Endothelial cell of umbilical vein (primary cell): ENCODE results near the gene SLC25A27. TPM values are rescaled to one million over a fixed set of nuclear protein-coding genes. Genes with fewer than 3 reads are reported as not detected.

Source experiments
- BruUV-seq: library from RNA; stranded (reverse); fragments of 400-500 nt; replicated peaks from 2 replicates; lab custom pipeline; 2021; lab: Mats Ljungman, UMichigan
- CTCF ChIA-PET: fragments of 300-600, 350-600 bp; sonication (Branson Sonifier 250); formaldehyde crosslinking; loops from one replicate; lab custom pipeline; 2021; ENCODE audit warnings: antibody characterized with exemption, inconsistent platforms; lab: Charles Lee
- POLR2A ChIA-PET: fragments of 300-600, 350-600 bp; sonication (Branson Sonifier 250); formaldehyde crosslinking; loops from one replicate; lab custom pipeline; 2021; ENCODE audit warnings: antibody characterized with exemption, inconsistent platforms; lab: Charles Lee
- DNase-seq: peaks from one replicate; pipeline ENCODE4 v3.0.0-alpha.2; 2011; ENCODE audit warnings: low read depth, low spot score
- FAIRE-seq: peaks from 2 replicates; lab custom pipeline; 2011; peaks lifted over from hg19 to GRCh38; lab: Jason Lieb, UNC
- H2AFZ ChIP-seq: 2 replicates; pipeline ENCODE4 v1.6.0; 2012; ENCODE audit warnings: low read depth, low read length, control low read depth, inconsistent platforms
- H3K27ac ChIP-seq: 2 replicates; pipeline ENCODE4 v1.5.1; 2011; ENCODE audit warnings: low read depth, mild to moderate bottlenecking, control low read depth, low read length, moderate library complexity; ENCODE audit not compliant: insufficient read depth
- H3K27me3 ChIP-seq, 2 experiments: 2 replicates each; pipeline versions ENCODE4 v1.6.0 to v1.6.1; 2011; ENCODE audit warnings: low read length in 2 of 2, mixed read lengths in 1 of 2; ENCODE audit not compliant: control insufficient read depth in 2 of 2, insufficient read depth in 2 of 2
- H3K36me3 ChIP-seq, 2 experiments: 2 replicates in 1 of 2; 3 replicates in 1 of 2; pipeline ENCODE4 v1.5.1; 2011; ENCODE audit warnings: low read length in 2 of 2, mild to moderate bottlenecking in 1 of 2, moderate library complexity in 1 of 2; ENCODE audit not compliant: control insufficient read depth in 2 of 2, insufficient read depth in 2 of 2; ENCODE audit errors: extremely low read depth in 1 of 2
- H3K4me1 ChIP-seq: 3 replicates; pipeline ENCODE4 v1.5.1; 2011; ENCODE audit warnings: mild to moderate bottlenecking, low read length; ENCODE audit not compliant: control insufficient read depth, insufficient read depth; ENCODE audit errors: extremely low read depth
- H3K4me2 ChIP-seq: 2 replicates; pipeline ENCODE4 v1.6.1; 2011; ENCODE audit warnings: low read length, control low read depth, mixed read lengths; ENCODE audit not compliant: insufficient read depth
- H3K4me3 ChIP-seq, 3 experiments: fragments of 200-600 bp in 1 of 3; sonication (generic), shearing (Covaris generic) in 1 of 3; replicated peaks in 1 of 3; 2 replicates each; pipeline ENCODE4 v1.5.1; 2011 to 2016; ENCODE audit warnings: control low read depth in 3 of 3, low read length in 3 of 3, mild to moderate bottlenecking in 2 of 3, inconsistent platforms in 1 of 3, low read depth in 1 of 3, moderate library complexity in 1 of 3; ENCODE audit not compliant: insufficient read depth in 1 of 3
- H3K79me2 ChIP-seq: 2 replicates; pipeline ENCODE4 v1.6.0; 2012; ENCODE audit warnings: low read length, inconsistent platforms; ENCODE audit not compliant: control insufficient read depth, insufficient read depth
- H3K9ac ChIP-seq: replicated peaks from 2 replicates; pipeline ENCODE3; 2011; ENCODE audit warnings: low read length, control low read depth; ENCODE audit not compliant: insufficient read depth; ENCODE audit errors: extremely low read depth
- H3K9me1 ChIP-seq: replicated peaks from 3 replicates; pipeline ENCODE4 v1.6.0; 2011; ENCODE audit warnings: mild to moderate bottlenecking, low read length; ENCODE audit not compliant: control insufficient read depth, insufficient read depth; ENCODE audit errors: extremely low read depth
- H3K9me3 ChIP-seq: replicated peaks from 2 replicates; pipeline ENCODE4 v1.5.1; 2012; ENCODE audit warnings: low read length, inconsistent platforms; ENCODE audit not compliant: control insufficient read depth, insufficient read depth
- H4K20me1 ChIP-seq: replicated peaks from 2 replicates; pipeline ENCODE3; 2011; ENCODE audit warnings: mild to moderate bottlenecking, low read length; ENCODE audit not compliant: control insufficient read depth, insufficient read depth; ENCODE audit errors: extremely low read depth
- CTCF ChIP-seq, 2 donors: IDR thresholded peaks; 1 replicate in 1 of 2; 2 replicates in 1 of 2; pipeline ENCODE4 v1.5.1; 2011; ENCODE audit warnings: low read length in 2 of 2, mild to moderate bottlenecking in 2 of 2, moderate library complexity in 2 of 2, control low read depth in 1 of 2, inconsistent platforms in 1 of 2, low read depth in 1 of 2; ENCODE audit not compliant: insufficient read depth in 1 of 2; ENCODE audit errors: extremely low read depth in 1 of 2
- EZH2 ChIP-seq: IDR thresholded peaks from 2 replicates; pipeline ENCODE4 v1.6.1; 2012; ENCODE audit warnings: borderline replicate concordance, low read depth, mild to moderate bottlenecking, moderate library complexity, low read length, inconsistent platforms; ENCODE audit not compliant: severe bottlenecking
- FOS ChIP-seq: IDR thresholded peaks from 2 replicates; pipeline ENCODE4 v1.6.1; 2011; ENCODE audit warnings: mild to moderate bottlenecking, low read length, moderate library complexity, borderline replicate concordance; ENCODE audit not compliant: insufficient read depth
- GATA2 ChIP-seq: IDR thresholded peaks from 2 replicates; pipeline ENCODE4 v1.7.0; 2011; ENCODE audit warnings: low read depth, mild to moderate bottlenecking, moderate library complexity, mixed read lengths, low read length; ENCODE audit not compliant: insufficient read length, insufficient read depth
- JUN ChIP-seq: IDR thresholded peaks from 2 replicates; pipeline ENCODE4 v1.6.1; 2011; ENCODE audit warnings: borderline replicate concordance, low read depth; ENCODE audit not compliant: insufficient read length, insufficient read depth
- MAX ChIP-seq: IDR thresholded peaks from 2 replicates; pipeline ENCODE4 v1.6.1; 2011; ENCODE audit not compliant: insufficient read depth, insufficient read length
- MYC ChIP-seq: IDR thresholded peaks from one replicate; pipeline ENCODE4 v1.6.1; 2011; ENCODE audit warnings: mild to moderate bottlenecking, low read depth, low read length
- POLR2A ChIP-seq: IDR thresholded peaks from 2 replicates; pipeline ENCODE4 v1.6.1; 2012; ENCODE audit warnings: low read depth, mild to moderate bottlenecking, control low read depth, low read length
- POLR2AphosphoS5 ChIP-seq: IDR thresholded peaks from 2 replicates; pipeline ENCODE4 v1.6.1; 2012; ENCODE audit warnings: low read depth, mild to moderate bottlenecking, control low read depth, low read length, moderate library complexity; ENCODE audit not compliant: insufficient read depth
- dilution Hi-C: fragments of 300-500 bp; cut with MboI; formaldehyde crosslinking; loops from one replicate; pipeline ENCODE4 v1.15.0; 2019; ENCODE audit warnings: low sequenced_read_pairs; ENCODE audit not compliant: extremely low pct_ligation_motif_present
- intact Hi-C: fragments of 100-400 bp; cut with micrococcal nuclease; formaldehyde crosslinking; loops from one replicate; pipeline ENCODE4 v1.10.0; 2022
- polyA plus RNA-seq, 4 experiments: library from polyadenylated mRNA; depleted of rRNA in 3 of 4; stranded (reverse) in 3 of 4; unstranded in 1 of 4; fragments of >200 nt; gene quantifications; 2 replicates each; pipeline versions ENCODE4 v1.2.1 to v1.2.3, GENCODE V29; 2011 to 2012; ENCODE audit warnings: missing spikeins in 1 of 4
- total RNA-seq: library from RNA; stranded (reverse); gene quantifications from 2 replicates; pipeline ENCODE4 v1.2.3, GENCODE V29; 2021

SLC25A27 gene
- total and polyA plus RNA-seq, 2 donors (not counting 3 experiments of a cell fraction or from before 2014, with no cell fraction given) = 3.3 to 4.0 TPM

GRCh38 chr6:46690141-46690755, 37.5 kb downstream of the SLC25A27 start:
- H3K9ac ChIP-seq = no peak overlapping the region
- no peak for TF ChIP-seq MAX
- TF ChIP-seq GATA2 = no peak
- no peak for TF ChIP-seq MYC
- TF ChIP-seq FOS = no peak
- no peak for TF ChIP-seq POLR2A
- no peak for TF ChIP-seq CTCF (IDR thresholded peaks at IDR 0.05; ENCODE audit: extremely low read depth in 1 of 2, insufficient read depth in 1 of 2, low read depth in 1 of 2, low read length in 2 of 2)
- TF ChIP-seq JUN = no peak
- no peak for TF ChIP-seq EZH2
- TF ChIP-seq POLR2AphosphoS5 = no peak
- intact Hi-C loops = no loop called here
- H3K4me2 ChIP-seq = no peak overlapping the region
- H3K9me1 ChIP-seq = no peaks in the 10 kb centered on the region
- no peaks in the 10 kb centered on the region for H3K4me1 ChIP-seq
- no TSS peak for BruUV-seq
- peaks cover 0 to 3% of the 10 kb centered on the region in 2 experiments for H3K27me3 ChIP-seq
- ChIA-PET CTCF (no interaction called here), POLR2A (no interaction called here)
- FAIRE-seq = no peak
- no peaks in the 10 kb centered on the region for H3K79me2 ChIP-seq
- no peak for DNase-seq
- H3K27ac ChIP-seq = no peak overlapping the region
- H4K20me1 ChIP-seq = no peaks in the 10 kb centered on the region
- no peak overlapping the region for H3K4me3 ChIP-seq
- dilution Hi-C loops = no loop called here
- H3K36me3 ChIP-seq = no peaks in the 10 kb centered on the region
- H3K9me3 ChIP-seq = no peaks in the 10 kb centered on the region
- H2AFZ ChIP-seq = no peak overlapping the region
